Tibial nerve (tissue), 4 donors: ENCODE results near the gene DNMT3A.

Source experiments
- CTCF ChIP-seq, 5 experiments: fragments of 200-600 bp in 3 of 5; fragments of 450-650 bp in 2 of 5; sonication (generic) in 3 of 5; IDR thresholded peaks; one replicate each; pipeline ENCODE4 v1.5.1; 2016 to 2019; ENCODE audit warnings: antibody characterized with exemption in 5 of 5, mild to moderate bottlenecking in 3 of 5, moderate library complexity in 2 of 5
- EP300 ChIP-seq, 2 donors: sonication (generic); formaldehyde crosslinking; IDR thresholded peaks; one replicate each; pipeline ENCODE4 v1.6.1; 2017; ENCODE audit warnings: antibody characterized with exemption in 2 of 2, mild to moderate bottlenecking in 1 of 2
- POLR2A ChIP-seq, 2 donors: fragments of 450-650 bp; IDR thresholded peaks; one replicate each; pipeline ENCODE4 v1.6.1; 2017; ENCODE audit warnings: antibody characterized with exemption in 2 of 2, mild to moderate bottlenecking in 2 of 2, moderate library complexity in 2 of 2

- TF ChIP-seq CTCF (IDR thresholded peaks at IDR 0.05) (no peak), EP300 (IDR thresholded peaks at IDR 0.05) (no peak), POLR2A (IDR thresholded peaks at IDR 0.05) (no peak)
These were observed 96.6 kb downstream of the DNMT3A start for GRCh38 chr2:25245141-25245540.
